ENCODE results near the gene NDUFA3.

Gene NDUFA3

DNA sequence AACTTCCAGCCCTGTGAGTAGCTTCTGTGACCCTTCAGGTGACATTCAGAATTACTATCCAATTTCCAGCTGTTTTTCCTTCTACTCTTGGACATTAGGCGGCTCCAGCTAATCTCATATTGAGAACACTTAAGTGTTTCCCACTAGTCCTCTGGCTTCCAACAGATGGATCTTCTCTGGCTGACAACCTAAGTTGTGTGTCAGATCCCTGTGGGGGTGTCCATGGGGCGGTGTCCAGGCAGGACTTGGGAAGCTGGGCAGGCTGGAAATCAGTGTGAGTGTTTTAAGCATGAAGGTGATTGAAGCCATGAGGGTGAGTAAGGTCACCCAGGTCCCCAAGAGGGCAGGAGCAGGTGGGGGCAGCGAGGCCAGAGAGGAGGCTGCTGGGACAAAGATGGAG, 45.0 kb downstream of the NDUFA3 start:
- no peak overlapping the region for H3K4me3 ChIP-seq
- TF ChIP-seq, protein P1, sequence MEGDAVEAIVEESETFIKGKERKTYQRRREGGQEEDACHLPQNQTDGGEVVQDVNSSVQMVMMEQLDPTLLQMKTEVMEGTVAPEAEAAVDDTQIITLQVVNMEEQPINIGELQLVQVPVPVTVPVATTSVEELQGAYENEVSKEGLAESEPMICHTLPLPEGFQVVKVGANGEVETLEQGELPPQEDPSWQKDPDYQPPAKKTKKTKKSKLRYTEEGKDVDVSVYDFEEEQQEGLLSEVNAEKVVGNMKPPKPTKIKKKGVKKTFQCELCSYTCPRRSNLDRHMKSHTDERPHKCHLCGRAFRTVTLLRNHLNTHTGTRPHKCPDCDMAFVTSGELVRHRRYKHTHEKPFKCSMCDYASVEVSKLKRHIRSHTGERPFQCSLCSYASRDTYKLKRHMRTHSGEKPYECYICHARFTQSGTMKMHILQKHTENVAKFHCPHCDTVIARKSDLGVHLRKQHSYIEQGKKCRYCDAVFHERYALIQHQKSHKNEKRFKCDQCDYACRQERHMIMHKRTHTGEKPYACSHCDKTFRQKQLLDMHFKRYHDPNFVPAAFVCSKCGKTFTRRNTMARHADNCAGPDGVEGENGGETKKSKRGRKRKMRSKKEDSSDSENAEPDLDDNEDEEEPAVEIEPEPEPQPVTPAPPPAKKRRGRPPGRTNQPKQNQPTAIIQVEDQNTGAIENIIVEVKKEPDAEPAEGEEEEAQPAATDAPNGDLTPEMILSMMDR (IDR thresholded peaks at IDR 0.05) = no peak
- H3K9me3 ChIP-seq = no peaks in the 10 kb centered on the region
- no peaks in the 10 kb centered on the region for H3K4me1 ChIP-seq
- intact Hi-C loops (cut with DNase I; ENCODE audit: low total_unique reads) = no loop called here
- DNase-seq = no peak
- H3K27me3 ChIP-seq = no peaks in the 10 kb centered on the region
- H3K27ac ChIP-seq = no peak overlapping the region
- H3K36me3 ChIP-seq = peaks cover 77 to 100% (median 100%) of the 10 kb centered on the region in 3 donors

DNA sequence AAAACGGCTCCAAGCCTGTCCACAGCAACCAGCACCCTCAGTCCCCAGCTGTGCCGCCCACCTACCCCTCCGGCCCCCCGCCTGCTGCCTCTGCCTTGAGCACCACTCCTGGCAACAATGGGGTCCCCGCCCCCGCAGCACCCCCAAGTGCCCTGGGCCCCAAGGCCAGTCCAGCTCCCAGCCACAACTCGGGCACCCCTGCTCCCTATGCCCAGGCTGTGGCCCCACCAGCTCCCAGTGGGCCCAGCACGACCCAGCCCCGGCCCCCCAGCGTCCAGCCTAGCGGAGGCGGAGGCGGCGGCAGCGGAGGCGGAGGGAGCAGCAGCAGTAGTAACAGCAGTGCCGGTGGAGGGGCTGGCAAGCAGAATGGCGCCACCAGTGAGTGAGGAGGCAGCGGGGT, 45.5 kb downstream of the NDUFA3 start:
- H3K9me3 ChIP-seq = no peaks in the 10 kb centered on the region
- H3K27ac ChIP-seq = no peak overlapping the region
- H3K4me1 ChIP-seq = no peaks in the 10 kb centered on the region
- H3K27me3 ChIP-seq = no peaks in the 10 kb centered on the region
- peaks cover 77 to 100% (median 100%) of the 10 kb centered on the region in 3 donors for H3K36me3 ChIP-seq
- TF ChIP-seq, protein P1 (IDR thresholded peaks at IDR 0.05) = no peak
- no peak for DNase-seq
- intact Hi-C loops (cut with DNase I; ENCODE audit: low total_unique reads) = no loop called here
- no peak overlapping the region for H3K4me3 ChIP-seq

DNA sequence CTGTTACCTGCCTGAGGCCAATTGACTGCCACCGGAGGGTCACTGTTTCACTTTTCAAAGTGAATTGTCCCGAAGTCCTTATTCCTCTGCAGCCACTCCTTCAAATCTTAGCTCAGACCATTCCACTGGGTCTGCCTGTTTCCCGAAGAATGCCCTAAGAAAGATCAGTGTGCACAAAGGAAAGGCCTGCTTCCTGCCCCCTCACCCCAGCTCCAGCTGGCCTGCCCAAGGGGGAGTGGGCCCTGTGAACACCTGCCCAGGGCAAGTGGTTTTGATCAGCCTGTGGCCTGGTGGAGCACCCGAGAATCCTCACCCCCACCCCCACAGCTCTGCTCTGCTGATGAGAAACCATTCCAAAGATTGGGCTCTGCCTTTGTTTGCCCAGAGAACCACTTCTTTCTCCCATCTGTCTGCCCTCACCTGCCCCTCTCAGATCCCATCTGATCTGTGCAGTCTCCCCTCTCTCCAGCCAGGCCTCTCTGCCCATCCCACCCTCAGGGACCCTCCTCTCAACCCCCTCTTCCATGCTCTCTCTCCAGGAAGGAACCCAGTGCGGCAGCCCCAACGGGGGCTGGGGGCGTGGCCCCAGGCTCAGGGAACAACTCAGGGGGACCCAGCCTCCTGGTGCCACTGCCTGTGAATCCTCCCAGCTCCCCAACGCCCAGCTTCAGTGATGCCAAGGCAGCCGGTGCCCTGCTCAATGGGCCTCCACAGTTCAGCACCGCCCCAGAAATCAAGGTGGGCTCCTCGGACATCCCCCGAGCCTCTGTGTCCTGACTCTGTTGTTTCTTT, 46.6 kb downstream of the NDUFA3 start:
- intact Hi-C loops (cut with DNase I; ENCODE audit: low total_unique reads) = no loop called here
- no peaks in the 10 kb centered on the region for H3K9me3 ChIP-seq
- DNase-seq = no peak
- peaks cover 76 to 100% (median 100%) of the 10 kb centered on the region in 3 donors for H3K36me3 ChIP-seq
- H3K4me3 ChIP-seq = no peak overlapping the region
- H3K27ac ChIP-seq = no peak overlapping the region
- H3K27me3 ChIP-seq = no peaks in the 10 kb centered on the region
- H3K4me1 ChIP-seq = no peaks in the 10 kb centered on the region
- TF ChIP-seq, protein P1 (IDR thresholded peaks at IDR 0.05) = no peak

DNA sequence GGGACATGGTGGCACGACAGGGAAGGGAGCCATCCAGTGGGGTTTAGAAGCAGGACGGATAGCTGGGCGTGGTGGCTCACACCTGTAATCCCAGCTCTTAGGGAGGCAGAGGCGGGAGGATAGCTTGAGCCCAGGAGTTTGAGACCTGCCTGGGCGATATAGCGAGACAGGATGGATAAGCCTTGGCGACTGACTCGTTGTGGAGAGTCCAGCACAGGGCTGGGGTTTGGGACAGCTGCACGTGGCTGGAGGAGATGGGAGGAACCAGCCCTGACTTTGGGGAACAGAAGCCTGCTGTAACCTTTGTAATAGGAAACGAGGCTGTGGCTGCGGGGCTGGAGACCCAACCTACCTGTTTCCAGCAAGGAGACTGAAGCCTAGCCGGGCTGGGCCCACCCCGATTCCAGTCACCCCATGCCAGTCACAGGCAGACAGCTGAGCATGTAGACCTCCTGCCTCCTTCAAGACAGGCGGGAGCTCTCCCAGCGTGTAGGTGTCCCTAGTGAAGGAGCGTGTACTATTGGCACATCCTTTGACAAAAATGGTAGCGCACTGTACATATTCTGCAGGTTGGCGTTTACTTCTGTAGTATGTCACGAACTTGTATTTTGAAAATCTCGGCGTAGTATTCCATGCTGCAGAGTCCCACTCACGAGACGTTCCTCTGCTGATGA, 48.8 kb downstream of the NDUFA3 start:
- Histone ChIP-seq H3K4me1 (no peaks in the 10 kb centered on the region), H3K4me3 (no peak overlapping the region), H3K27ac (no peak overlapping the region), H3K27me3 (no peaks in the 10 kb centered on the region), H3K9me3 (no peaks in the 10 kb centered on the region), H3K36me3 (peaks cover 71 to 100% (median 100%) of the 10 kb centered on the region in 3 donors)
- no peak for DNase-seq
- intact Hi-C loops (cut with DNase I; ENCODE audit: low total_unique reads) = no loop called here
- TF ChIP-seq, protein P1 (IDR thresholded peaks at IDR 0.05) = no peak

DNA sequence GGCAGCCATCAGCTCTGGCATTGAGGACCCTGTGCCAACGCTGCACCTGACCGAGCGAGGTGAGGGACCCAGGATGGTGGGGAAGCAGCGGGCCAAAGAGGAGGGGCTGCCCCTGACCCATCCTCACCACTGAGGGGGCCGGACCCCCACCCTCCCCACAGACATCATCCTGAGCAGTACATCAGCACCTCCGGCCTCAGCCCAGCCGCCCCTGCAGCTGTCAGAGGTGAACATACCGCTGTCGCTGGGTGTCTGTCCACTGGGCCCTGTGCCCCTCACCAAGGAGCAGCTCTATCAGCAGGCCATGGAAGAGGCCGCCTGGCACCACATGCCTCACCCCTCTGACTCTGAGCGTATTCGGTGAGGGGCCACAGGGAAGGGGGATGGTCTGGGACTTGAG, 49.6 kb downstream of the NDUFA3 start:
- TF ChIP-seq, protein P1 (IDR thresholded peaks at IDR 0.05) = no peak
- Histone ChIP-seq H3K36me3 (peaks cover 70 to 100% (median 100%) of the 10 kb centered on the region in 3 donors), H3K27me3 (no peaks in the 10 kb centered on the region), H3K4me1 (no peaks in the 10 kb centered on the region), H3K9me3 (no peaks in the 10 kb centered on the region), H3K4me3 (no peak overlapping the region), H3K27ac (no peak overlapping the region)
- no peak for DNase-seq
- intact Hi-C loops (cut with DNase I; ENCODE audit: low total_unique reads) = no loop called here

Data from tibial artery (tissue), 4 donors.